T-helper 22 cell (primary cell): Measurements from ENCODE around the gene NTN1.
"Not testable (repeated sequence)": the region's sequence is repeated elsewhere in the genome, so short reads cannot be mapped to it uniquely, and the experiment has no call there.

Experiments
- DNase-seq: peaks from one replicate; pipeline ENCODE4 v3.0.0-alpha.2; 2020; ENCODE audit warnings: low read depth

NTN1 gene

DNA sequence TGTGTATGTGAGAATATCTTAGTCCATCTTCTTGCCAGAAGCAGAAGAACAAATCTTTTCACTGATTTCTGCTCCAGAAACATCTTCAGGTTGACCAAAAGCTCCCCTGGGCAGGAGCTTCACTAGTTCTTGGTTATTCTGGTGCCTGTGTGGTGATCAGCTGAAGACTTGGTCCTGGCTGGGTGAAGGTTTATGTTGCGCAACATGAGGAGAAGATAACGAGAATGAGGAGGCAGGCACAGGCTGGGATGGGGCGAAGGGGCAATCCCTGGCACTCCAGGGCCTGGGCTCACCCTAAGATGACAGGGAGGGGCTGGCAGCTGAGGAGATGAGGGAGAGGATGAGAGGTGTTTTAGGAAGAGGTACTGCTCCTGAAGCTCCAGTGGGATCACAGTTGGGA, 232.0 kb downstream of the NTN1 start:
- no peak for DNase-seq

DNA sequence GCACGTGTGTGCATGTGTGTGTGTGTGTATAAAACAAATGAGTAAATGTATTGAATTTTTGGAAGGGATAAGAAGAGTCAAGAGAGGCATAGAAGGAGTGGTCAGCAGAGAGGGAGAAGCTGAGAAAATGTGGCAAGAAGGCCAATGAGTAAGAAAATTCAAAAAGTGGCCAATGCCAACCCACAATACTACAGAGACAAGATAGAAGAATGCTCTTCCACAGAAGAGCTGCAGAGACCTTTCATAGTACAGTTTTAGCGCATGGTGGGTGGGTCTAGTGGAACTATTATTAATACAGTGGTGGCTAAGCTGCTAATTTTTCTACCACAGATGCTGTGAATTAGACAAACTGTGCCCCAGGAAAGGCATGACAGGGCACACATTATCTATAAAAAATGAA, 233.5 kb downstream of the NTN1 start:
- no peak for DNase-seq

DNA sequence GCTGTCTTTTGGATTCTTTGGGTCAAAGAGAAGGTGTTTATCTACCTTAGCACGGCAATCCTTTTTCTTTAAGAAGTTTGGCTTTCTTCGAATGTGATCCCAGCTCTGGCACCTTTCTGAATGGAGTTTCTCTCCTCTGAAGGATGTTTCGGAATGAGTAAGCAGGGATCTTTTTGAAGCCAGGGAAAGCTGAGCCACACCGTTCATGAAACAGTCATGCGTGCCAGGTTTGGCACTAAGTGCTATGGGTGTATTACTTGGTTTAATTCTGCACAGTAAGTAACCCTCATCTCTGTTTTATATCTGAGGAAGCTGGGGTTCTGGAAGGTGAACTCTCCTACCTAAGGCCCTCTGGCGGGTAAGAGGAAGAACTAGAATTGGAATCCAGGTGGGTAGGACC, 234.5 kb downstream of the NTN1 start:
- no peak for DNase-seq

DNA sequence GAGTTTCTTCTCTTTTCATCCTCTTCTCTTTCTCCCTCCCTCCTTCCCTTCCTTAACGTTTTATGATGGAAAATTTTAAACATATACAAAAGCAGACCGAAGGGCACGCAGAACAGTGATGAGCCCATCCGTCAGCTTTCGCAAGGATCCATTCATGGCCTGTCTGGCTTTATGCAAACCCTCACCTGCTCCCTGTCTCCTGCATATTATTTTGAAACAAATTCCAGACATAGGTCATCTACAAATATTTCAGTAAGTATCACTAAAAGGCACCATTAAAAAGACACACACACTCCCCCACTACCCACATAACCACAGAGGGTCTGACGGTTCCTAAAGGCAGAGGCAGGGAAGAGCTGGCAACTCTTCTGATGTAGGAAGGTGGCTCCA, 235.0 kb downstream of the NTN1 start:
- DNase-seq: no peak

DNA sequence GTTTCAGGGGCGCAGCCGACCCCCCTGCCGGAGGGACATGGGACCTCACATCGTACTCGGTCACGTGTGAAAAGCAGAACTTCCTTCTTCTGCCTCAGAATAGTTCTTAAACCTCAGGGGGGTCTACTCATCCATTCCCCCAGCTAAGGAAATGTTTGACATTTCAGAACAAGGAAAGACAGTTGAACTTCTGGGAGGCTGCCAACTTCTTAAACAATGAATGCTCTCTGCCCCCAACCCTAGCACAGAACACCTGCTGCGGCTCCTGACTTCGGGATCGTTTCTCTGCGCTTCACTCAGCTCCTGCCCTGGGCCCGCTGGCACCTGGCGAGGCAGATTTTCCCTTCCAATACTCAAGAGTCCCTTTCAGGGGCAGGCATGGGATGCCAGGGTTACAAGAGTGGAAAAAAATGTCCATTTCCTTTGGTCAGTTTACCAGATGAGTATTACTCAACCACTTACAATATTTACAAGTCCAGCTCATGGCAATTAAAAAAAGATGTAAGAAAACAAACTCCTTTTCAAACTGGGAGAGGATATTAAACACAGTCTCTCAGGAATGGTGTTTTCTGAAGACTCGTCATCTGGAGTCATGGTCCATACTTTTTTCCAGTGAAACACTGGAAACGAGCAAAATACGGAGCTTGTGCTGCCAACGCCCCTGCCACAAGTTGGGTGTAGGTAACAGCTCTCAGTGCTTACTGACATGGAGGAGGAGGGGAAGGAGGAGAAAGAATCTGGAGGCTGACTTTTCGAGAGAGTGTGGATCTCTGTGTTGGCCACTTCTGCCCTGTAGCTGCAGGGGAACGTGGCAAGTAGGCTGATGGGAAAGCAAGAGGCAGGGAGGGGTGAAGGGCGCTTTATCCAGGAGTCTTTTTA, 235.7 kb downstream of the NTN1 start:
- DNase-seq: no peak

DNA sequence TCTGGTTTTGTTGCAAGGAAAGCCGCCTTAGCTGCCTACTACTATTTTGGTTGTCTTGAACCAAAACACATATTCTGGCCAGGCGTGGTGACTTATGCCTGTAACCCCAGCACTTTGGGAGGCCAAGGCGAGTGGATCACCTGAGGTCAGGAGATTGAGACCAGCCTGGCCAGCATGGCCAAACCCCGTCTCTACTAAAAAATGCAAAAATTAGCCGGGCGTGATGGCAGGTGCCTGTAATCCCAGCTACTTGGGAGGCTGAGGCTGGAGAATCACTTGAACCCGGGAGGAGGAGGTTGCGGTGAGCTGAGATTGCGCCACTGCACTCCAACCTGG, 236.3 kb downstream of the NTN1 start:
- DNase-seq: not testable (repeated sequence)

DNA sequence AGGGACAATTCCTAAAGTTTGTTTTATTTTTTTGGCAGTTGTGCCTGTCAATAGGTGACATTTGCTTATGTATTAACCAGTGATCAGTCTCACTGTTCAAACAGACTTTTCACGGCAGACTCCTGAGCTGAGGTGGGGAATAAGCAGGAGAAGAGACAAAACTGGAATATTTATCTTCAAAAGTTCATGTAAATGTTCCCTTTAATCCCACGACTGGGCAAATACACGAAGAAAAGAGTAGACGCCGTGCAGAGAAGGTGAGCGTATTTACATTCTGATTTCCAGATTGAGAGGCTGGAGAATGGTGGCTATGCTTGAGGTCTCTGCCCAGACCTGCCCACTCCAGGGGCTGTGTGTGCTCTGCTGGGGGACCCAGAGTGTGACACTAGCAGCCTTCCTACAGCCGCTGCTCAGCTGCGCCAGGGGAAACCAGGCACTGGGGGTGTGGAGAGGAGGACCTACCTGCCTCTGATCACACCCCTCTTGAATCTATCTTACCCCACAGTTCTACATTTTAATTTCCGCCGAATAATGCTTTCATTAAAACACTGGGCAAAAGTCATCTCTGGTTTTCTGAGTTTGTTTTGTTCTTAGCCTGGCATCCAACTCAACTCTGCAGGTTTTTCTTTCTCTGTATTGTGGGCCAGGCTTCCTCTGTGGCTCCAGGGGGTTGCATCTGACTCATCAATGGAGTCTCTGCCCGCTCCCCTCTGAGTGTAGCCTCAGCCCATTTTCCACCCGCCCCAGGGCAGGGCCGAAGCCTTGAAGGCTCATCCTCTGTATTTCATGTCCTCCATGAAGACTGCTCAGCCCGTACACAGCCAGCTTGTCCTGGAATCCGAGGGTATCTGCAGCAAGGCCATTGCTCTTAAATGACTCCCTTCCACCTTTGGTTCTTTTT, 237.1 kb downstream of the NTN1 start:
- DNase-seq: no peak

DNA sequence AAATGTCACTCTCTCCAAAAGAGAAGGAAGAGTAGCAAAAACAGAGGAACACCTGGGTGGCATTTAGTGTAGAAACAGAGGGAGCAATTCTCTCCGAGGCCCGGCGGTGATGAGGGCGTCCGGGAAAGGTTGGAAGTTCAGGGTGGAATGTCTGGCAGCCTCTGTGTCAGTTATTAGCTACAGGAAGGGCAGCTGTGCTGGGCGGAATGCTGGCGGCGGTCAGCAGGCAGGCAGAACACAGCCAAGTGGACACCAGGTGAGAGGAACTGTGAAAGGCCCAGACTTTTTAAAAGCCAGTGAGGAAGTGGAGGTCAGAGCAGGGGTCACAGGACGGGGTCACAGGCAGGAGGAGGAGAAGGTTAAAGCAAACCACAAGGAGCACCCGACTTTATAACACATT, 238.1 kb downstream of the NTN1 start:
- DNase-seq: no peak

DNA sequence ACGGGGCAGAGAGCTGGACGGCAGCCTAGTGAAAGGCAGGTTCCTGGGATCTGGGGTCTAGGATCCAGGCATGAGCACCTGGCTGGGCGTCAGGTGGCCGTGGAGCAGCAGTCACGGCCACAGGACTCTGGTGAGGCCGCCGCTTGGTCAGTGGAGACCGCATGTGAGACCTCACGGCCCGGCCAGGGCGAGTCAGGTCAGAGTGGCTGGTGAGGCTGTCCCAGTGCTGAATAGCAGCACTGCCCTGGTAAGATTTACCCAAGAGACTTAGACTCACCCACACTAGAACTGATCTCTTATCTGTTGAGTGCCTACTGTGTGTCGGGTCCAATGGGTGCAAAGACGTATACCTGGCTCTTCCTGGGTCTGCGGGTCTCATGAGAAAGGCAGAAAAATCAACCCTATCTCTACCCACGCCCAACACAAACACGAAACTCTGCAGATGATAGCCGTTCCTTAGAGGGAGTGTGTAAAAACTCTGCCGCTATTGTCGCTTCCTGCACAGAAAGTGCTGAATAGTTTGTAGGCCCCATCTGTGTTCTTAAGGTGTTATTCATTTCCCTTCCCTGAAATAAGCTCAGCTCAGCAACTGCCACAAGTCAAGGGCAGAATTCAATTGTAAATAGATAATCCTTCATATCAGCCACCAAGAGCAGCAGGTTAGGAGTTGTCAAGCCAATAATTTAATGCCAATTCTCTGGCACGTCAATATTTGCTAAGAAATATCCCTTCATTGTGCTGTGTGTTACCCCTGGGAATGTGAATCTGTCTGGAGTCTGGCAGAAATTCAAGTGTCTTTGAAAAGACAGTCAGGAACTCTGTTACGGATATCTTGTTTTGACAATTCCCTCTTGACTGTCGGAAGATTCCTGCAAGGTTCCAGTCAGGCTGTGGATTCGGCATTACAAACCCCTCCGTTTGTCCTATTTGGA, 240.0 kb downstream of the NTN1 start:
- DNase-seq: no peak

DNA sequence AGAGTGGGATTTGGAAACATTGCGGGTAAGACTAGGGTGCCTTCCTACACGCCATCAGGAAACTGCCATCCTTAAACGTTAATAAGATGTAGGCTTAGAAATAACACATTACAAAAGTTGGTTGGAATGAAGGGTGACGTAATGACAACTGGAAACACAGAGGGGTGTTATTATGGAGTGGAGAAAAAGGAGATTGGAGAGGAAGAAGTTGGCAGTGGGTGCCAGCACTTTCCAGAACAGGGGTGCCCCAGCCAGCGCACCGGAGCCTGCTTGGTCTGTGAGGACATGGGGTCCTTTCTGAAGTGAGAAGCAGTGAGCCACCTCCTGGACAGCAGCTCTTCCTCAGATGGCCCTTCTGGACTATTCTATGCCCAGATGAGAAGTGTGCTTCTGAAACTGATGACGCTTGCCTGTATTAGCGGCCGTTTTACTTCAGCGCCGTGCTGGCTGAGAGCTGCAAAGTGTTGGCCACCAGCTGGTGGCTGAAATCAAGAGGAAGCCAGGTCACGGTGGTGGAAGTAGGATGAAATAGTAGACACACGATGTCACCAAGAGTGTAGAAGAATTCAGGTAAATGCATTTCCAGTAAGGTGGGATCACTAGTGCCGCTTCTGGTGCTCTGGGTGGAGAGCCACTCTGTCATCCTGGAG, 244.8 kb downstream of the NTN1 start:
- no peak for DNase-seq

DNA sequence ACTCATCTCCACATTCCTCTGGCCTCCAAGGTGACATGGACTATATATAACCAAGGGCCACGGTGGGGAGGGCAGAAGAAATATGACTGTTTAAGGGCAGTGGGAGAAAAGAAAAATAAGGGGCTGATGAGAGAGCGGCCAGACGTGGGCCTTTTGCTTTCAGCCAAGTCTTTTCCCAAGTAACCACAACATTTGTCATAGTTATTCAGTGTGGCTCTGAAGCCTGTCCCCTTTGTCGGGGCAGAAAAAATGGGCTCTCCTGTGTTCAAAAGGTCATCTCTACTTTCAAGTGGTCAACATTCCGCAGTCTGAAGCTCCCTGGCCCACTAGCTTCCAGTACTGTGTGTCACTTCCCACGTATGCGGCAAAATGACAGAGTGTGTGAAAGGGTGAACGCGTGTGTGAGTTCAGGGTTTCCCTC, 245.4 kb downstream of the NTN1 start:
- no peak for DNase-seq

DNA sequence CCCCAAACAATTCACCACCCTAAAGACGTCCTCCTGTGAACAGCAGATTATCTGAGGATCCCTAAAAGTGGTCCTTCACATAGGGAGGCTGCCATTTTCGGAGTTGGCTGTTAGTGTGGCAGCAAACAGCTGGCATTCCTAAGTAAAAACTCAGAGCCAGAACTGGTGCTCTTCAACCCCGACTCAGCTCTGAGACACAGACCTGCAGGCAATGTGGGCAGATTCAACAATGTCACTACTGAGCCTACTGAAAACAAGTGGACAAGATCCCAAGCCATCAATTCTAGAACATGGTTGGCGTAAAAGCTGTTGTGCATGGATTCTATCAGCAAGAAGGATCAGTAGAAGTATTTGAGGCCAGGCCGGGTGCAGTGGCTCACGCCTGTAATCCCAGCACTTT, 247.2 kb downstream of the NTN1 start:
- DNase-seq: no peak

DNA sequence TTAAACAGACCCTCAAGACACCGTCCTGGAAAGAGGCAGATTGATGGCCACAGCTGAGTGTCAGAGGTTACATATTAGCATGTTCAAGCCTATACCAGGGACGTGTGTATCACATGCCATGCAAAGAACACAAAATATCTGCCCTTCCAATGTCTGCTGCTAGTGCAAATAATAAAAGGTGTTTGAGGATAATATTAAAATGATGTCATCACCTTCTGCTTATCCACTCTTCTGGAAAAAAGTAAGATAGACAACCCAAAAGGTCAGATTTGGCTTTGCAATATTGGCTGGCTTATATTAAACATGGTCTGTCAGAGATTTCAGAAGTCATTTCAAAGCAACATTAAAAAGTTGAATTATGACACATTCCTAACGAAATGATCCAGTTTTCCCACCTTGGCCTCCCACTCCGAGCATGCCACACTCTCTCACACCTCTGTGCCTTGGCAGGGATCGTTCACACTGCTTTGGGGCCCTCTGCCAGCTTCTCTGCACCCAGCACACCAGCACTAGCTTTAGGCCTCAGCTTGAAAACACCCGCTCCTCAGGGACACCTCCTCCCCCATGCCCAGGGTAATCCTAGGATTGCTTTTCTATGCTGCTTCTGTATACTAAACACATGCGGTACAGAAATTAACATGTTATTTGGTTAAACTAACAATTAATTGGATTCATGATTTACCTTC, 248.2 kb downstream of the NTN1 start:
- no peak for DNase-seq

DNA sequence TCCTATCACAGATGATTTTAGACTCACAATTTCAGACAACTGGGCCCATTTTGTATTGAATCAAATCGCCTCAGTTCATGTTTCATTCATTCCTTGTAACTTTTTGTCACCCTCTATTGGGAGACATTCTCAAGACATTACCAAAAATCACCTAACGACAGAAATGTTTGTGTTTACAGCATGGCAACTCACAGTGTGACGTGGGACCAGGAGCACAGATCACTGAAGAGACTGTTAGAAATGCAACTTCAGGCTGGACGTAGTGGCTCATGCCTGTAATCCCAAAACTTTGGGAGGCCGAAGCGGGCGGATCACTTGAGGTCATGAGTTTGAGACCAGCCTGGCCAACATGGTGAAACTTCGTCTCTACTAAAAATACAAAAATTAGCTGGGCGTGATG, 249.6 kb downstream of the NTN1 start:
- DNase-seq: no peak

DNA sequence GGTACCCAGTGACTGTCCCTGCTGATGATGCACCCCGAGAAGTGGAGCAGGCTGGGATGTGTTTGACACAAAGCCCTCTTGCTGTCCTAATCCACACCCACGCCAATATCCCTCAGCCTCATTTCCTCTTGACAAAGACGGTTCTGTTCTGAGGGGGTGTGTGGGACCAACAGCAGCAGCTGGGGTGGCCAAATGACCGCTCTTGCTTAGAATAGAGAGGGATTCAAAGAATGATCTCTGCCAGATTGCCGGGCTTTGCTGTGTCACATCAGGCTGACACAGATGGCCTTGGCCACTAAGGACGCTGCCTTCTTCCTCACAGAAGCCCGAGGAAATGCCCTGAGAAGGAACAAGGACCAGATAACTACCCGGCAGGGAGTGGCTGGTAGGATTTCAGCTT, 250.7 kb downstream of the NTN1 start:
- no peak for DNase-seq

DNA sequence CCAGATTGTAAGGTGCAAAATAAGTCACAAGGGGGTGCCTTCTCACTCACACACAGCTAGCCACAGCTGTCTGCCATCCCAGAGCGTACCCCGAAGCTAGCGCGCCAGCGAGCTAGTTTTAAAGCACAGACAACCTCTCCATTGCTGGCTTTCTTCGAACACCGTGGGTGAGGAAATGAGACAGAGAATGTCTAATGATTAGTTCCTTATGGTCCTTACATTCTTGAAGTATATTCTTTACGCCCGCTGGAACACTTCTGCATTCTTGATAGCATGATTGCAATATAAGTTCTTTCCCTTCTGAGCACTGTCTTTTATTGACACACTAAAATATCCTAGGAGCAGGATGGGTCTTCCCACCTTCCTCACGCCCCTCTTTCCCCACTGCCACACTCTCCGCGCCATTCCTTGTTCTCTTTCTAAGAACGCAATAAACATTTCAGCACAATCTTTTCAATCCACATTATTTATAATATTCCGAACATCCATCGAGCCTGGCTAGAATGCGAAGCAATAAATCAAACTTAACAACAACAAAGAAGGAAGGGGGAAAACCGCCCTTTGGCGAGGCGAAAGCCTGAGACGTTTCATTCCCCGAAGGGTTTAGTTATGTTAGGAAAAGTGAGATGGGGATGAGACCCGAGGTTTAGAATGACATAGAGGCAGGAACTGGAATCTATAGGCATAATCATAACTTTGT, 251.3 kb downstream of the NTN1 start:
- DNase-seq: no peak

DNA sequence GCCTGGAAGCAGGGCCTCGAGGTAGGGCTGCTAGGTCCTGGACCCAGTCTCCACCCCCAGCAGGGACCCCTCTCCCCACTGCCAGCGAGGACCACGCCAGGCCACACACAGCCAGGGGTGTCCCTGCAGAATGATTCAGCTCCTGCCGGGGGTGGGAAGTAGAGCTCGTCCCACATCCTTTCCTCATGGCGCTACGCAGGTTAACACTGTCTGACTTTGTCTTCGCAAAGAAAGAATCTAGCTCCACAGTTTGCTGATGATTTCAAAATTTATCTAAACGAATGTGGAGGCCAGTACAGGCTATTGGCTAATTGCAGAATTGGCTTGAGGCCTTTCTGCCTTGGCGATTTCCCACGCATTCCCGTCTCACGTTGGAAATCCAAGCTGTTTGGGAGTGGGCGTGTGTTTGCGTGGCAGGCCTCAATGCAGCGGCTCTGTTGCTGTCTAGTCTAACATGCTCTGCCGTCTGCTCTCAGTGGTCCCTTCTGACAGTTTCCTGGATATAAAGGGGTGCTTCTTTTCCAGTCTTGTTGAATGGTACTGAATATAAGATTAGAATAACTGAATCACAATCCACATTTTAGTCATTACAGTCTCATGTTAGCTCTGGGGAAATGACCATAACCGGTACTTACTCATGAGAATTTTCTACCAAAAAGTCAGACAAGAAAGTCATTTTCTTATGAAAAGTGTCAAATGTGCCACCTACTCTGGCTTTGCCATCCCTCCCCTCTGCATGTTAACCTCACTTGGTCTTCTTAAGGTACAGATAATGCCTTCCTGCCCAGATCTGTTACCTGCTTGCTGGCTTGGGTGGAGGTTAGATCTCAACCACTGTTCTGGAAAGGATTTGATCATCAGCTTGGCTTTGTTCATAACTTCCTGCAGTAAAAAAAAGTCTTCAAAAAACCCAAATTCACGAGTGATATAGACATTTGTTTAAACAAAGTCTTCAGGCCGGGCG, 252.4 kb downstream of the NTN1 start:
- no peak for DNase-seq

DNA sequence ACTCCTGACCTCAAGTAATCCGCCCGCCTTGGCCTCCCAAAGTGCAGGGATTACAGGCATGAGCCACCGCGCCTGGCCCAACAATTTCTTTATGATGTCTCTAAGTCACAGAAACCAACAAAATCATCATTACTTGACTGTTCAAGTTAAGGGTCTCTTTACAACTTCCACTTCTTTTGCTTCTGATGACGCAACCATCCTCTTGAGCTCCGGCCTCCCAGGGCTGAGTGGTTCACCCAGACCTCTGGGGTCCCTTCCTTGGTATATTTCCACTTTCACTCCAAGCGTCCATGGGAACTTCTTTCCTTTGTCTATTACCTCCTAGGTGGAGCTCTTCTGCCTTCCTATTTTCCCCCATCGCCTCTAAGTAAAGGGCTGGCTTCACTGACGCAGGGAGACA, 253.7 kb downstream of the NTN1 start:
- no peak for DNase-seq

DNA sequence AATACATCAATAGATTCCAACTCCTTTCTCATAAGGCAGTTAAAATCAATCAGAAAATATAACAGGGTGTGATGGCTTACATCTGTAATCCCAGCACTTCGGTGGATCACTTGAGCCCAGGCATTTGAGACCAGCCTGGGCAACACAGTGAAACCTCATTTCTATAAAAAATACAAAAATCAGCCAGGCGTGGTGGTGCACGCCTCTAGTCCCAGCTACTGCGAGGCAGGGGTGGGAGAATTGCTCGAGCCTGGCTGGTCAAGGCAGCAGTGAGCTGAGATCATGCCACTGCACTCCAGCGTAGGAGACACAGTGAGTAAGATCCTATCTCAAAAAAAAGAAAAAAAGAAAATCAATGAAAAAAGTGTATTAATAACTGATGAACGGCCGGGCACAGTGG, 258.6 kb downstream of the NTN1 start:
- DNase-seq: no peak
